CD4-positive, alpha-beta T cell treated with Interleukin-4 for 1 hour (primary cell): ENCODE results near the gene TK2.

Experiments
- DNase-seq, 2 donors: peaks; one replicate each; pipeline ENCODE4 v3.0.0-alpha.2; 2020 to 2022

The TK2 gene

DNA sequence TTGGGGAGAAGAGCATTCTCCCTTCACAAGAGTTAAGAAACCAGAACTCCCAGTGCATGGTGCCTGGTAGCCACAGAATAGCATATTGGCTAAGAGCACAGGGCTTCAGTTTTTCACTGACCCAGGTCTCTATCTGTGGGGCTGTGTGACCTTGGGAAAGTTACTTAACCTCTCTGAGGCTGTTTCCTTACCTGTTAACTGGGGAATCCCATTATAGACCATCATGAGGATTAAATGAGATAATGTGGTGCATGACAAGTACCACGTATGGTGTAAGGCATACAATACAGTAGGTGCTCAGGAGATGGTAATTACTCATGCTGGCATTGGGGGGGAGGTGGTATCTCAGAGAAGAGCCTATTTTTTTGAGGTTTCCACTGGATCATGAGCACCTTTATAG lies 89.2 kb downstream of the TK2 start:
- no peak for DNase-seq

DNA sequence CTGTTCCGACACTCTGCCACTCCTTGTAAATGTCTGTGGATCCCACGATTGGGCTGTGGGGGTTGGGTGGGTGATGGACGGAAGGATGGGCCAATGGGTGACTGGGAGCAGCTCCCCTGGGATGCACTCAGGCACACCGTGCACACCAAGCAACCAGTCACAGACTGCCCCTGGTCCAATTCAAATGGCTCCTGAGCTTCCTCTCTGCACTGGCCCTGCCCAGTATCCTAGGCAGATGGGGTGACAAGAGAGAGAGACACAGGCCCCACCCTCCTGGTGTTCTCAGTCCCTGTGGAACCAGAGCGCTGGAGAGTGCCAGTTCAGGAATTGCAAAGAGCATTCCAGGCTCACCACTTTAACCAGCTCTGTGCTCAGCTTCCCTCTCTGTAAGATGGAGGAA lies 90.0 kb downstream of the TK2 start:
- DNase-seq: no peak

DNA sequence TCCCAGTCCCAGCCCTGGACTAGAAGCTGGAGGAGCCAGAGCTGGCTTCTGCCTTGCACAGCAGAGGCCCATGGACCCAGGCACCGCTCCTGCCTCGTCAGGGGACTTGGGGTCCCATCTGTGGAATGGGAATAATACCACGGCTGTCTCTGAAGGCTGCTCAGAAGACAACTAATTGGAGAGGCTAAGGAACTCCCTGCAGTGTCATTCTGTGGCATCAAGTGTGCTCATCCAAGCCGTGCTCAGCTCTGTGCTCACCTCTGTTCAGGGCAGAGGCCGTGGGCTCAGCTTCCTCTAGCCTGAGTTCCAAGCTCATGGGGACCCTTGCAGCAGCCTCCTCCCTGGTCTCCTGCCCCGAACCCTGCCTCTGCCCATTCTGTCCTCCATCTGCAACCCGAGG lies 91.1 kb downstream of the TK2 start:
- no peak for DNase-seq

DNA sequence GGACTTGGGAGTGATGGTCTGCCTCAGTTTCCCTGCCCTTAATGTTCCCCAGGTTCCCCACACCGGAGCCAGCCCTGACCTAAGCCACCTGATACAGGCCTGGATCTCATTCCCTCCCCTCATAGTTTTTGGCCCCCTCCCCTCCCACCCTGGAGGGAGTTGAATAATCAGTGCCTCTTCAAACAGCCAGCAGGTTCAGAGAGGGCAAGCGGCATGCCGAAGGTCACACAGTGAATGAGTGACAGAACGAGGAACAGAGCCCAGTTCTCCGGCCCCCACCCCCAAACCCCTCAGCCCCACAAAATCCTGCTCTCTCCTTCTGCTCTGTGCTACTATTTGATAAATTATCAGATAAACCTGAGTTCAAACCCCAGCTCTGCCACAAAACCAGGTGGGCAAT lies 91.6 kb downstream of the TK2 start:
- DNase-seq: no peak
